HL-60 (cell line): ENCODE data around the gene SYCN.

ENCODE experiments used
- DNase-seq, 2 experiments: peaks; one replicate each; pipeline ENCODE4 v3.0.0-alpha.2; 2010 to 2020; ENCODE audit warnings: low read depth in 1 of 2, low spot score in 1 of 2
- H3K27ac ChIP-seq: fragments of 250-450 bp; sonication (Bioruptor Pico); replicated peaks from 2 replicates; pipeline ENCODE4 v1.5.1; 2020; ENCODE audit warnings: mild to moderate bottlenecking, moderate library complexity
- H3K27me3 ChIP-seq: fragments of 250-450 bp; sonication (Bioruptor Pico); 2 replicates; pipeline ENCODE4 v1.5.1; 2021; ENCODE audit warnings: mild to moderate bottlenecking, moderate library complexity; ENCODE audit not compliant: insufficient read depth, poor library complexity, severe bottlenecking
- H3K4me3 ChIP-seq: replicated peaks from 2 replicates; pipeline ENCODE4 v1.5.1; 2011; ENCODE audit warnings: mild to moderate bottlenecking, control low read depth, low read length; ENCODE audit not compliant: insufficient read depth
- CTCF ChIP-seq: IDR thresholded peaks from one replicate; pipeline ENCODE4 v1.5.1; 2011; ENCODE audit warnings: low read length, control low read depth, inconsistent platforms; ENCODE audit not compliant: insufficient read depth
- GABPA ChIP-seq: IDR thresholded peaks from 2 replicates; pipeline ENCODE4 v1.6.1; 2012; ENCODE audit warnings: low read depth
- POLR2AphosphoS5 ChIP-seq: IDR thresholded peaks from 2 replicates; pipeline ENCODE4 v1.6.1; 2012; ENCODE audit warnings: low read depth
- REST ChIP-seq: IDR thresholded peaks from 2 replicates; pipeline ENCODE4 v1.6.1; 2012; ENCODE audit warnings: low read depth; ENCODE audit not compliant: insufficient replicate concordance
- SPI1 ChIP-seq: IDR thresholded peaks from 2 replicates; pipeline ENCODE4 v1.6.1; 2012; ENCODE audit warnings: low read depth, mild to moderate bottlenecking, borderline replicate concordance

The SYCN gene

DNA sequence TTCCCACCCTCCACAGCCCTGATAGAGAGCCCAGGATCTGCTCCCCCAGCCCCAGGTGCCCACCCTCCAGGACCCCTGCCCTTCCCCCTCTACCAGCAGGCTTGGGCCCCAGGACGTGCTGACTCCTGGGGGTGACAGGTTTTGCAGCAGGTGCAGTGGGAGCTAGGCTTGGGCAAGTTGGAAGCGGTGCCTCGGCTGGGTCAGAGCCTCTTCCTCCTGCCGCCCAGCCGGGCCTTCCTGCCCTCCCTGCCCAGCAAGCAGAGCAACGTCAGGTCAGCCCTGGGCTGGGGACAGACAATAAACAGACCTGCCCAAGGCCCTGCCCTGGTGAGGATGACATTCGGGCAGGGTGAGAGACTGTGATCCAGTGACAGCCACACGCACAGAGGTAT, 16.5 kb downstream of the SYCN start:
- no peak overlapping the region for H3K4me3 ChIP-seq
- peaks cover 7% of the 10 kb centered on the region for H3K27me3 ChIP-seq
- DNase-seq = no peak
- no peak for TF ChIP-seq REST
- TF ChIP-seq GABPA = no peak
- TF ChIP-seq POLR2AphosphoS5 = no peak
- TF ChIP-seq CTCF = no peak
- H3K27ac ChIP-seq = no peak overlapping the region

DNA sequence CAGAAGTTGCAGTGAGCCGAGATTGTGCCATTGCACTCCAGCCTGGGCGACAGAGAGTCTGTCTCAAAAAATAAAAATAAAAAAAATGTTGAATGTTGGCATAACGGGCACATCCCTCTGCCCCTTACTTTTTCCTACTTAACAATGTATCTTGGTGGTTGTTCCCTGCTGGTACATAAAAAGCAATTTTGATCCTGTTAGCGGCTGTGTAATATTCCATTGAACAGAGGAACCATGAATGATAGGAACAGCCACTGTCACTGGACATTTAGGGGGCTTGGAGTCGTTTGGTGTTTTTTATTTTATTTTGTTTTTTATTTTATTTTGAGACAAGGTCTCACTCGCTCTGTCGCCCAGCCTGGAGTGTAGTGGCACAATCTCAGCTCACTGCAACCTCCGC, 17.7 kb downstream of the SYCN start:
- Histone ChIP-seq H3K4me3 (no peak overlapping the region), H3K27ac (no peak overlapping the region), H3K27me3 (peaks cover 7% of the 10 kb centered on the region)
- no peak for DNase-seq
- TF ChIP-seq POLR2AphosphoS5 (no peak), CTCF (no peak), GABPA (no peak), SPI1 (no peak), REST (no peak)

- TF ChIP-seq GABPA (no peak), REST (no peak), POLR2AphosphoS5 (no peak), SPI1 (no peak), CTCF (no peak)
- Histone ChIP-seq H3K27me3 (no peaks in the 10 kb centered on the region), H3K27ac (no peak overlapping the region), H3K4me3 (no peak overlapping the region)
- DNase-seq = no peak
These were observed 21.0 kb downstream of the SYCN start for GRCh38 chr19:39183104-39183503.
